Measurements from ENCODE around the gene USP3.
A peak's percentile ranks its signal among the peaks of the same experiment; 100 is the strongest.

Gene USP3

GRCh38 chr15:63588826-63589225 lies 84.4 kb downstream of the USP3 start:
- Histone ChIP-seq H3K4me3 (ENCODE audit: low read length) (no peak overlapping the region), H3F3A (ENCODE audit: control insufficient read depth, insufficient read depth) (no peaks in the 10 kb centered on the region; the same call in none of the 2 replicates), H3K9me2 (replicated peaks; ENCODE audit: control insufficient read depth, low read length) (no peaks in the 10 kb centered on the region), H4K20me1 (ENCODE audit: control insufficient read depth, insufficient read depth, low read depth, low read length) (no peaks in the 10 kb centered on the region), H3K79me2 (ENCODE audit: control insufficient read depth, low read length) (no peaks in the 10 kb centered on the region), H3K36me3 (ENCODE audit: control insufficient read depth, low read length) (peaks cover 83% of the 10 kb centered on the region), H3K27ac (ENCODE audit: low read depth, low read length) (no peak overlapping the region), H3K4me1 (ENCODE audit: control insufficient read depth, low read length) (peaks cover under 1% of the 10 kb centered on the region; the same call in 1 of the 2 replicates), H3K9me3 (ENCODE audit: control insufficient read depth, insufficient read depth, low read length) (no peaks in the 10 kb centered on the region), H3K4me2 (ENCODE audit: low read length) (no peak overlapping the region), H3K27me3 (ENCODE audit: control insufficient read depth, low read length) (no peaks in the 10 kb centered on the region)
- TF ChIP-seq EZH2phosphoT487 (IDR thresholded peaks at IDR 0.05; ENCODE audit: borderline replicate concordance, low read length) (no peak), CTCF (IDR thresholded peaks at IDR 0.05; ENCODE audit: low read depth, low read length, poor library complexity, severe bottlenecking) (no peak)

- Histone ChIP-seq H3K27ac (ENCODE audit: low read depth, low read length) (no peak overlapping the region), H3K4me1 (ENCODE audit: control insufficient read depth, low read length) (peaks cover 30% of the 10 kb centered on the region), H3K9me2 (replicated peaks; ENCODE audit: control insufficient read depth, low read length) (no peaks in the 10 kb centered on the region), H3K27me3 (ENCODE audit: control insufficient read depth, low read length) (no peaks in the 10 kb centered on the region), H4K20me1 (ENCODE audit: control insufficient read depth, insufficient read depth, low read depth, low read length) (no peaks in the 10 kb centered on the region), H3K4me3 (ENCODE audit: low read length) (no peak overlapping the region), H3K4me2 (ENCODE audit: low read length) (peak overlapping the region; percentile 15), H3F3A (ENCODE audit: control insufficient read depth, insufficient read depth) (peaks cover 8% of the 10 kb centered on the region), H3K36me3 (ENCODE audit: control insufficient read depth, low read length) (peaks cover 54% of the 10 kb centered on the region), H3K9me3 (ENCODE audit: control insufficient read depth, insufficient read depth, low read length) (no peaks in the 10 kb centered on the region), H3K79me2 (ENCODE audit: control insufficient read depth, low read length) (no peaks in the 10 kb centered on the region)
- TF ChIP-seq CTCF (IDR thresholded peaks at IDR 0.05; ENCODE audit: low read depth, low read length, poor library complexity, severe bottlenecking): no peak
- no peak for TF ChIP-seq EZH2phosphoT487 (IDR thresholded peaks at IDR 0.05; ENCODE audit: borderline replicate concordance, low read length)
Observed at GRCh38 chr15:63593705-63594671, 89.6 kb downstream of the USP3 start.

- Histone ChIP-seq H3K4me3 (ENCODE audit: low read length) (no peak overlapping the region), H3K4me2 (ENCODE audit: low read length) (peak overlapping the region; percentile 15), H3F3A (ENCODE audit: control insufficient read depth, insufficient read depth) (peaks cover 12% of the 10 kb centered on the region), H3K27me3 (ENCODE audit: control insufficient read depth, low read length) (no peaks in the 10 kb centered on the region), H4K20me1 (ENCODE audit: control insufficient read depth, insufficient read depth, low read depth, low read length) (no peaks in the 10 kb centered on the region), H3K9me2 (replicated peaks; ENCODE audit: control insufficient read depth, low read length) (no peaks in the 10 kb centered on the region), H3K9me3 (ENCODE audit: control insufficient read depth, insufficient read depth, low read length) (no peaks in the 10 kb centered on the region), H3K4me1 (ENCODE audit: control insufficient read depth, low read length) (peaks cover 41% of the 10 kb centered on the region), H3K79me2 (ENCODE audit: control insufficient read depth, low read length) (peaks cover 3% of the 10 kb centered on the region), H3K36me3 (ENCODE audit: control insufficient read depth, low read length) (peaks cover 43% of the 10 kb centered on the region), H3K27ac (ENCODE audit: low read depth, low read length) (no peak overlapping the region)
- TF ChIP-seq EZH2phosphoT487 (IDR thresholded peaks at IDR 0.05; ENCODE audit: borderline replicate concordance, low read length) (no peak), CTCF (IDR thresholded peaks at IDR 0.05; ENCODE audit: low read depth, low read length, poor library complexity, severe bottlenecking) (no peak)
Observed at GRCh38 chr15:63595065-63595464, 90.7 kb downstream of the USP3 start.

Measured in DOHH2 (cell line).